HL-60 (cell line): ENCODE results near the gene FMNL2.

ENCODE experiments used
- POLR2AphosphoS5 ChIP-seq: IDR thresholded peaks from 2 replicates; pipeline ENCODE4 v1.6.1; 2012; ENCODE audit warnings: low read depth
- SPI1 ChIP-seq: IDR thresholded peaks from 2 replicates; pipeline ENCODE4 v1.6.1; 2012; ENCODE audit warnings: low read depth, mild to moderate bottlenecking, borderline replicate concordance
- TF ChIP-seq, protein P1 (sequence below): IDR thresholded peaks from one replicate; pipeline ENCODE4 v1.5.1; 2011; ENCODE audit warnings: low read length, control low read depth, inconsistent platforms; ENCODE audit not compliant: insufficient read depth
- TF ChIP-seq, protein P2 (sequence below): IDR thresholded peaks from 2 replicates; pipeline ENCODE4 v1.6.1; 2012; ENCODE audit warnings: low read depth; ENCODE audit not compliant: insufficient replicate concordance

DNA sequence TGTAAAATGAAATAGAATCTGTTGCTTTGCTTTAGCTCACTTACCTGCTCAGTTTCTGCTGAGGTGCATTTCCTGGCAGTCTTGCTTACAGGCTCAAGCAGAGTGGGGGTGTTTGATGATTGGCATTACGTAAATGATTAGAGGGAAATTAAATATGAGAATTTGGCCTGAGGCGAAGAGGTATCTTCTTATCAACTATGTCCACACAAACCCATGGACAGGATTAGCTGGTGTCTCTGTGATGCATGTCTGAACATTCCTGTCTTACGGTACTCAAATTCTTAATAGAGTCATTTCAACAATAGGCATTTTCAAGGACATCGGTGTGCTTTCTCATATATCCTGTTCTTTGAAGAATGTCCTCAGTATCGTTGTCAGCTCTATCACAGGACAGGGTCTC, 280.2 kb downstream of the FMNL2 start:
- TF ChIP-seq, protein P1, sequence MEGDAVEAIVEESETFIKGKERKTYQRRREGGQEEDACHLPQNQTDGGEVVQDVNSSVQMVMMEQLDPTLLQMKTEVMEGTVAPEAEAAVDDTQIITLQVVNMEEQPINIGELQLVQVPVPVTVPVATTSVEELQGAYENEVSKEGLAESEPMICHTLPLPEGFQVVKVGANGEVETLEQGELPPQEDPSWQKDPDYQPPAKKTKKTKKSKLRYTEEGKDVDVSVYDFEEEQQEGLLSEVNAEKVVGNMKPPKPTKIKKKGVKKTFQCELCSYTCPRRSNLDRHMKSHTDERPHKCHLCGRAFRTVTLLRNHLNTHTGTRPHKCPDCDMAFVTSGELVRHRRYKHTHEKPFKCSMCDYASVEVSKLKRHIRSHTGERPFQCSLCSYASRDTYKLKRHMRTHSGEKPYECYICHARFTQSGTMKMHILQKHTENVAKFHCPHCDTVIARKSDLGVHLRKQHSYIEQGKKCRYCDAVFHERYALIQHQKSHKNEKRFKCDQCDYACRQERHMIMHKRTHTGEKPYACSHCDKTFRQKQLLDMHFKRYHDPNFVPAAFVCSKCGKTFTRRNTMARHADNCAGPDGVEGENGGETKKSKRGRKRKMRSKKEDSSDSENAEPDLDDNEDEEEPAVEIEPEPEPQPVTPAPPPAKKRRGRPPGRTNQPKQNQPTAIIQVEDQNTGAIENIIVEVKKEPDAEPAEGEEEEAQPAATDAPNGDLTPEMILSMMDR, result no peak
- TF ChIP-seq POLR2AphosphoS5 (no peak), SPI1 (no peak)
- TF ChIP-seq, protein P2, sequence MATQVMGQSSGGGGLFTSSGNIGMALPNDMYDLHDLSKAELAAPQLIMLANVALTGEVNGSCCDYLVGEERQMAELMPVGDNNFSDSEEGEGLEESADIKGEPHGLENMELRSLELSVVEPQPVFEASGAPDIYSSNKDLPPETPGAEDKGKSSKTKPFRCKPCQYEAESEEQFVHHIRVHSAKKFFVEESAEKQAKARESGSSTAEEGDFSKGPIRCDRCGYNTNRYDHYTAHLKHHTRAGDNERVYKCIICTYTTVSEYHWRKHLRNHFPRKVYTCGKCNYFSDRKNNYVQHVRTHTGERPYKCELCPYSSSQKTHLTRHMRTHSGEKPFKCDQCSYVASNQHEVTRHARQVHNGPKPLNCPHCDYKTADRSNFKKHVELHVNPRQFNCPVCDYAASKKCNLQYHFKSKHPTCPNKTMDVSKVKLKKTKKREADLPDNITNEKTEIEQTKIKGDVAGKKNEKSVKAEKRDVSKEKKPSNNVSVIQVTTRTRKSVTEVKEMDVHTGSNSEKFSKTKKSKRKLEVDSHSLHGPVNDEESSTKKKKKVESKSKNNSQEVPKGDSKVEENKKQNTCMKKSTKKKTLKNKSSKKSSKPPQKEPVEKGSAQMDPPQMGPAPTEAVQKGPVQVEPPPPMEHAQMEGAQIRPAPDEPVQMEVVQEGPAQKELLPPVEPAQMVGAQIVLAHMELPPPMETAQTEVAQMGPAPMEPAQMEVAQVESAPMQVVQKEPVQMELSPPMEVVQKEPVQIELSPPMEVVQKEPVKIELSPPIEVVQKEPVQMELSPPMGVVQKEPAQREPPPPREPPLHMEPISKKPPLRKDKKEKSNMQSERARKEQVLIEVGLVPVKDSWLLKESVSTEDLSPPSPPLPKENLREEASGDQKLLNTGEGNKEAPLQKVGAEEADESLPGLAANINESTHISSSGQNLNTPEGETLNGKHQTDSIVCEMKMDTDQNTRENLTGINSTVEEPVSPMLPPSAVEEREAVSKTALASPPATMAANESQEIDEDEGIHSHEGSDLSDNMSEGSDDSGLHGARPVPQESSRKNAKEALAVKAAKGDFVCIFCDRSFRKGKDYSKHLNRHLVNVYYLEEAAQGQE, result no peak
